GM18868 (cell line): ENCODE measurements around the gene HDAC9.

Experiments used
- ATAC-seq: cut with Tn5 transposase; IDR thresholded peaks from one replicate; pipeline ENCODE4 v1.9.1; 2021; ENCODE audit warnings: mild to moderate bottlenecking, moderate library complexity; ENCODE audit not compliant: unreplicated experiment

HDAC9 gene

GRCh38 chr7:18552943-18553604 is 57.5 kb downstream of the HDAC9 start:
- peak; percentile 63 for ATAC-seq

GRCh38 chr7:18553605-18554003 is 58.1 kb downstream of the HDAC9 start:
- ATAC-seq, result no peak

GRCh38 chr7:18555120-18555519 is 59.6 kb downstream of the HDAC9 start:
- no peak for ATAC-seq

GRCh38 chr7:18555968-18556367 is 60.4 kb downstream of the HDAC9 start:
- ATAC-seq, result no peak

GRCh38 chr7:18558503-18558902 is 63.0 kb downstream of the HDAC9 start:
- ATAC-seq, result peak; percentile 52

GRCh38 chr7:18558910-18559309 is 63.4 kb downstream of the HDAC9 start:
- peak; percentile 17 for ATAC-seq

GRCh38 chr7:18559756-18560155 is 64.2 kb downstream of the HDAC9 start:
- no peak for ATAC-seq

GRCh38 chr7:18564779-18565178 is 69.2 kb downstream of the HDAC9 start:
- no peak for ATAC-seq

GRCh38 chr7:18565337-18565736 is 69.8 kb downstream of the HDAC9 start:
- no peak for ATAC-seq

GRCh38 chr7:18566205-18566604 is 70.7 kb downstream of the HDAC9 start:
- ATAC-seq, result no peak

- ATAC-seq, result peak; percentile 96
These were observed 71.3 kb downstream of the HDAC9 start for GRCh38 chr7:18566829-18567228.

GRCh38 chr7:18570441-18570840 is 74.9 kb downstream of the HDAC9 start:
- no peak for ATAC-seq

- no peak for ATAC-seq
These were observed 75.4 kb downstream of the HDAC9 start for GRCh38 chr7:18570890-18571478.

- no peak for ATAC-seq
These were observed 76.6 kb downstream of the HDAC9 start for GRCh38 chr7:18572154-18572553.

- no peak for ATAC-seq
These were observed 77.3 kb downstream of the HDAC9 start for GRCh38 chr7:18572885-18573284.

GRCh38 chr7:18573410-18574234 is 78.1 kb downstream of the HDAC9 start:
- ATAC-seq, result no peak

- no peak for ATAC-seq
These were observed 78.6 kb downstream of the HDAC9 start for GRCh38 chr7:18574235-18574540.

- no peak for ATAC-seq
These were observed 79.1 kb downstream of the HDAC9 start for GRCh38 chr7:18574676-18575075.

GRCh38 chr7:18575622-18576572 is 80.3 kb downstream of the HDAC9 start:
- ATAC-seq, result no peak

- ATAC-seq, result no peak
These were observed 81.7 kb downstream of the HDAC9 start for GRCh38 chr7:18577096-18577771.
